Vagina (tissue), 2 donors: ENCODE measurements around the gene S100A2. TPM values are rescaled to one million over a fixed set of nuclear protein-coding genes. Genes with fewer than 3 reads are reported as not detected.

Experiments
- DNase-seq, 2 donors: peaks; one replicate each; pipeline ENCODE4 v3.0.0-alpha.2; 2017; ENCODE audit errors: extremely low spot score in 2 of 2
- H3K27ac ChIP-seq: fragments of 200-600 bp; sonication (generic); one replicate; pipeline ENCODE4 v1.5.1; 2019
- H3K27me3 ChIP-seq: fragments of 200-600 bp; sonication (generic); one replicate; pipeline ENCODE4 v1.5.1; 2019
- H3K36me3 ChIP-seq, 2 donors: fragments of 200-600 bp; sonication (generic); one replicate each; pipeline ENCODE4 v1.5.1; 2017 to 2019
- H3K4me1 ChIP-seq: fragments of 200-600 bp; sonication (generic); one replicate; pipeline ENCODE4 v1.5.1; 2019
- H3K4me3 ChIP-seq, 2 donors: fragments of 200-600 bp; sonication (generic); 1 replicate in 1 of 2; 2 replicates in 1 of 2; pipeline ENCODE4 v1.5.1; 2016 to 2019
- H3K9me3 ChIP-seq: fragments of 200-600 bp; sonication (generic); one replicate; pipeline ENCODE4 v1.5.1; 2019
- CTCF ChIP-seq, 3 experiments: fragments of 450-650 bp in 2 of 3; fragments of 200-600 bp in 1 of 3; sonication (generic) in 1 of 3; IDR thresholded peaks; one replicate each; pipeline ENCODE4 v1.5.1; 2017 to 2019; ENCODE audit warnings: antibody characterized with exemption in 3 of 3, mild to moderate bottlenecking in 2 of 3, moderate library complexity in 2 of 3
- POLR2A ChIP-seq, 2 donors: fragments of 450-650 bp; IDR thresholded peaks; one replicate each; pipeline ENCODE4 v1.6.1; 2017; ENCODE audit warnings: antibody characterized with exemption in 2 of 2, mild to moderate bottlenecking in 2 of 2, moderate library complexity in 2 of 2
- POLR2AphosphoS5 ChIP-seq, 2 donors: sonication (generic); formaldehyde crosslinking; IDR thresholded peaks; one replicate each; pipeline ENCODE4 v1.9.0; 2017; ENCODE audit warnings: antibody characterized with exemption in 2 of 2, mild to moderate bottlenecking in 2 of 2, low read depth in 1 of 2; ENCODE audit not compliant: insufficient read depth in 1 of 2
- intact Hi-C: fragments of 100-400 bp; cut with DNase I; formaldehyde crosslinking; loops from one replicate; pipeline ENCODE4 v1.15.1; 2023
- total RNA-seq: library from RNA; depleted of rRNA; stranded (reverse); fragments of >200 nt; gene quantifications from one replicate; pipeline ENCODE4 v1.2.3, GENCODE V29; 2016

The S100A2 gene
- total RNA-seq, 1 donor from 2014 or later: 470 TPM

DNA sequence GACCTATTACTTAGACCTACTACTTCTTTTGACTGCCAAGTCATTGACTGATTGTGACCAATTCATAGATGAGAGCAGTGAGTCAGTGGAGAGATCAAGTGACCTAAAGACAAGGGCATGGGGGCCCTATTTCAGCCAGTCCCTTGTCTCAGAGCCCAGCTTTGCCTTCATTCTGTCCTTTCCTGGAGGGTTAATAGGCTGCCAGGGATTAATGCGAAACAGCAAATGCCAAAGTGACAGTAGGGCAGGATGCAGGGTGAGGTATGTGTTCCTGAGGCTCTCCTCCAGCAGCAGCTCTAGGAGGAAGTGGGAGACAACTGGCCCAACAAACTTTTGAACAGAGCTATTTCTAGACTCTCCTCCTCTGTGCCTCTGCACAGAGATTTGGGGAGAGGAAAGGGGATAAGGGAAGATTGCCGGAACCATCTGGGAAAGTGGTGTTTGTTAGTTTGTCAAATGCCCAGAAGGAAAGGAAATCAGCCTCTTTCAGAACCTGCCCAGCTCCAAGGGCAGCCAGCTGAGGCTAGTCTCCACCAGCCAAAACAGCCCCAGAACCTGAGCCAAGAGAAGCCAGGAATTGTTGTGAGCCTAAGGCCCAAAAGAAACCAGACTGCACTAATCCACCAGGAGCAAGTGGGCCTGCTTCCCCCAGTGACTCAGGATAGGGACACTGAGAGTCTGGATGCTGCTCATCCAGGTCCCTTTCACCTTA is 11.7 kb downstream of the S100A2 start:
- peaks cover 48% of the 10 kb centered on the region for H3K4me1 ChIP-seq
- intact Hi-C loops: no loop called here
- peak in 1 of 2 donors; percentile 85 for DNase-seq
- H3K27ac ChIP-seq: peak overlapping the region; percentile 54
- no peaks in the 10 kb centered on the region for H3K27me3 ChIP-seq
- H3K9me3 ChIP-seq: no peaks in the 10 kb centered on the region
- H3K36me3 ChIP-seq: no peaks in the 10 kb centered on the region
- TF ChIP-seq POLR2A (IDR thresholded peaks at IDR 0.05): no peak
- TF ChIP-seq CTCF (IDR thresholded peaks at IDR 0.05): no peak
- TF ChIP-seq POLR2AphosphoS5 (IDR thresholded peaks at IDR 0.05; ENCODE audit: insufficient read depth in 1 of 2, low read depth in 1 of 2): no peak
- H3K4me3 ChIP-seq: no peak overlapping the region

GRCh38 chr1:153553096-153553495 is 12.5 kb downstream of the S100A2 start:
- peak overlapping the region; percentile 54 for H3K27ac ChIP-seq
- H3K36me3 ChIP-seq: no peaks in the 10 kb centered on the region
- DNase-seq: no peak
- H3K27me3 ChIP-seq: no peaks in the 10 kb centered on the region
- H3K4me3 ChIP-seq: no peak overlapping the region
- no peaks in the 10 kb centered on the region for H3K9me3 ChIP-seq
- intact Hi-C loops: no loop called here
- H3K4me1 ChIP-seq: peaks cover 57% of the 10 kb centered on the region
- TF ChIP-seq CTCF (IDR thresholded peaks at IDR 0.05): no peak
- TF ChIP-seq POLR2A (IDR thresholded peaks at IDR 0.05): no peak
- no peak for TF ChIP-seq POLR2AphosphoS5 (IDR thresholded peaks at IDR 0.05; ENCODE audit: insufficient read depth in 1 of 2, low read depth in 1 of 2)

DNA sequence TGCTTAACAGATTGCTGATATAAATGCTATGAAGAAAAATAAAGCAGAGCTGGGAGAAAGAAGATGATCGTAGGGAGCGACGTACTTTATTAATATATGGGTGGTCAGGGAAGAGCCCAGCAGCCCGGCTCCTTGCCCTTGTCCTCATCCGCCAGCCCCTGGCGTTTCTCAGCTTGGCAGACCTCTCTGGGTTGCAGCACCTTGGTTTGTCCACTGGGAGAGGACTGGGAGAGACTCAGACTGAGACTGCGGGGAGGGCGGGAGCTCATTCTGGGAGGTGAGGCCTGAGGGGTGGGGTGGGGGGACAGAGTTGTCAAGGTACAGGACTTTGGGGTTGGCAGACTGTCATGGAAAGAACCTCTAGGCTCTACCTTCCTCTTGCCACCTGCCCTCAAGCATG is 13.3 kb downstream of the S100A2 start:
- no peak for DNase-seq
- no peak for TF ChIP-seq POLR2A (IDR thresholded peaks at IDR 0.05)
- TF ChIP-seq POLR2AphosphoS5 (IDR thresholded peaks at IDR 0.05; ENCODE audit: insufficient read depth in 1 of 2, low read depth in 1 of 2): no peak
- no peak for TF ChIP-seq CTCF (IDR thresholded peaks at IDR 0.05)
- intact Hi-C loops: no loop called here
- peaks cover 64% of the 10 kb centered on the region for H3K4me1 ChIP-seq
- no peaks in the 10 kb centered on the region for H3K36me3 ChIP-seq
- no peaks in the 10 kb centered on the region for H3K27me3 ChIP-seq
- no peak overlapping the region for H3K4me3 ChIP-seq
- H3K27ac ChIP-seq: peak overlapping the region; percentile 3
- H3K9me3 ChIP-seq: no peaks in the 10 kb centered on the region

- H3K27me3 ChIP-seq: no peaks in the 10 kb centered on the region
- TF ChIP-seq CTCF (IDR thresholded peaks at IDR 0.05) (no peak), POLR2A (IDR thresholded peaks at IDR 0.05) (no peak), POLR2AphosphoS5 (IDR thresholded peaks at IDR 0.05; ENCODE audit: insufficient read depth in 1 of 2, low read depth in 1 of 2) (no peak)
- peak overlapping the region; percentile 99 for H3K27ac ChIP-seq
- DNase-seq: peak in 1 of 2 donors; percentile 79
- no peaks in the 10 kb centered on the region for H3K36me3 ChIP-seq
- H3K4me3 ChIP-seq: no peak overlapping the region
- H3K4me1 ChIP-seq: peaks cover 78% of the 10 kb centered on the region
- intact Hi-C loops: no loop called here
- no peaks in the 10 kb centered on the region for H3K9me3 ChIP-seq
Measured at GRCh38 chr1:153550827-153551500, 14.7 kb downstream of the S100A2 start.

DNA sequence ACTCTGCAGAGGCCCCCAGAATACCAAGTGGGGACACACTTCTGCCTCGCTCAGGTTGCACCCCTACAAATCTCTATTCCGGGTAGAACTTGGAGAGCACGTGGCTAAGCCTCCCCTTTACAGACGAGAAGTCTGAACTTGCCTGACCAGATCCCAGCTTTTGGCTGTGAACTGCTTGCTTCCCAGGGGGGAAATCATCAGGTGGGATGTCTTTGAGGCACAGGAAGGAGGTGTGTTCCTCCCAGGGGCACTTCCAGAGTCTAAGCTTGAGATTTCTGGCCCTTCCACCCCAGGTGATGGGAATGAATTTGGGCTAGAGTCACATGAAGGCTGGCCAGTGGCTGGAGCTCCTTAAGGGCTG is 15.3 kb downstream of the S100A2 start:
- Histone ChIP-seq H3K4me3 (no peak overlapping the region), H3K36me3 (no peaks in the 10 kb centered on the region), H3K4me1 (peaks cover 84% of the 10 kb centered on the region), H3K27ac (peak overlapping the region; percentile 99), H3K9me3 (no peaks in the 10 kb centered on the region), H3K27me3 (no peaks in the 10 kb centered on the region)
- DNase-seq: peak in 1 of 2 donors; percentile 86
- intact Hi-C loops: no loop called here
- no peak for TF ChIP-seq POLR2A (IDR thresholded peaks at IDR 0.05)
- no peak for TF ChIP-seq POLR2AphosphoS5 (IDR thresholded peaks at IDR 0.05; ENCODE audit: insufficient read depth in 1 of 2, low read depth in 1 of 2)
- TF ChIP-seq CTCF (IDR thresholded peaks at IDR 0.05): no peak
